Measurements from ENCODE around the gene CCNG1. TPM values are rescaled to one million over a fixed set of nuclear protein-coding genes. Genes with fewer than 3 reads are reported as not detected.

CCNG1 gene
- total and polyA plus RNA-seq, 9 of the 15 experiments (the other 6 are each of a cell fraction or from before 2014, with no cell fraction given): 121 to 293 (median 245) TPM

- no peak for TF ChIP-seq E2F4 (CRISPR knock-in tag; IDR thresholded peaks at IDR 0.05; ENCODE audit: low read depth)
- no peak for TF ChIP-seq ETV5 (CRISPR knock-in tag; IDR thresholded peaks at IDR 0.05; ENCODE audit: low read depth)
- TF ChIP-seq ZNF232 (CRISPR knock-in tag; IDR thresholded peaks at IDR 0.05): no peak
- no peak for TF ChIP-seq BHLHE40 (IDR thresholded peaks at IDR 0.05; ENCODE audit: low read length)
- no peak for TF ChIP-seq GMEB1 (CRISPR knock-in tag; IDR thresholded peaks at IDR 0.05)
- TF ChIP-seq SUPT5H (IDR thresholded peaks at IDR 0.05): no peak
- TF ChIP-seq IRF1 (CRISPR knock-in tag; IDR thresholded peaks at IDR 0.05; ENCODE audit: borderline replicate concordance): no peak
- TF ChIP-seq MYNN (IDR thresholded peaks at IDR 0.05): no peak
- no peak for TF ChIP-seq MYNN (CRISPR knock-in tag; IDR thresholded peaks at IDR 0.05)
- no peak for TF ChIP-seq KLF10 (CRISPR knock-in tag; IDR thresholded peaks at IDR 0.05)
- TF ChIP-seq SRSF9 (IDR thresholded peaks at IDR 0.05; ENCODE audit: borderline replicate concordance, low read depth, low read length): no peak
Observed at GRCh38 chr5:163407034-163407655, 30.2 kb upstream of the CCNG1 start (continued).
